Mucosa of descending colon (tissue), 3 donors: ENCODE data around the gene FAM168A. TPM values are rescaled to one million over a fixed set of nuclear protein-coding genes. Genes with fewer than 3 reads are reported as not detected.

Experiments
- ATAC-seq: fragments of 200-7000 bp; cut with Tn5 transposase; one replicate; pipeline ENCODE4 v1.9.1; 2020; ENCODE audit warnings: mild to moderate bottlenecking, moderate library complexity
- DNase-seq, 3 donors: peaks; one replicate each; pipeline ENCODE4 v3.0.0-alpha.2; 2020
- H3K36me3 ChIP-seq: fragments of 200-600 bp; one replicate; pipeline ENCODE4 v1.8.0; 2021; ENCODE audit warnings: low read depth, mild to moderate bottlenecking
- H3K4me1 ChIP-seq: fragments of 200-600 bp; one replicate; pipeline ENCODE4 v1.8.0; 2021; ENCODE audit warnings: low read depth, mild to moderate bottlenecking
- H3K4me3 ChIP-seq: fragments of 200-600 bp; one replicate; pipeline ENCODE4 v1.8.0; 2021; ENCODE audit warnings: mild to moderate bottlenecking
- H3K9me3 ChIP-seq: fragments of 200-600 bp; one replicate; pipeline ENCODE4 v1.8.0; 2021; ENCODE audit warnings: mild to moderate bottlenecking
- intact Hi-C, 2 donors: fragments of 100-400 bp; cut with DNase I in 1 of 2; cut with micrococcal nuclease in 1 of 2; formaldehyde crosslinking; loops; one replicate each; pipeline versions ENCODE4 v1.11.0 to v1.11.1; 2022; cut with DNase I, micrococcal nuclease
- total RNA-seq, 3 donors: library from RNA; stranded (reverse); fragmentation: NEBNext Ultra II Directional in 2 of 3; extraction: Animal tissue kit (Norgen Biotek cat#: 25700) in 2 of 3; gene quantifications; one replicate each; pipeline versions ENCODE4 v1.2.1 to v1.2.4, GENCODE V29; 2021 to 2023
- TF ChIP-seq, protein P1 (sequence below): fragments of 200-600 bp; IDR thresholded peaks from one replicate; pipeline ENCODE4 v1.8.0; 2022; ENCODE audit warnings: antibody characterized with exemption, mild to moderate bottlenecking
- donor health status: DM: no; HTN: no; CAD: no; lungs with moderate emphysema.
- donor health status: DM: no; HTN: no; CAD: no.
- donor health status: DM: no; HTN: yes; CAD: no.

The FAM168A gene
- total RNA-seq, 3 donors from 2014 or later = 16.6 to 46.4 (median 19.9) TPM

DNA sequence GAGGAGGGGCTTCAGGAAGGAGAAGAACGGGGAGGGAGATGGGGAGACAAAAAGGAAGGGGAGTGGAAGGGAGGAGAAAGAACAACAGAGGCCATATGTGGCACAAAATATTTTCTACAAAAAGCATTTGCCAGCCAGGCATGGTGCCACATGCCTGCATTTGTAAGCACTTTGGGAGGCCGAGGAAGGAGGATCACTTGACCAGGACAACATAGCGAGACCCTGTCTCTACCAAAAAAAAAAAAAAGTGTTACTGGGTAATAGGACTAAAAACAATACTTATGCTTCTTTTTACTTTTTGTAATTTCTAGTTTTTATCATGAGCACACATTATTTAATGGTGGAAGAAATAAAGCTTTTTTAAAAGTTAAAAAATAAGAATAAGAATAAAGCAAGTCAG lies 5.3 kb downstream of the FAM168A start:
- TF ChIP-seq, protein P1, sequence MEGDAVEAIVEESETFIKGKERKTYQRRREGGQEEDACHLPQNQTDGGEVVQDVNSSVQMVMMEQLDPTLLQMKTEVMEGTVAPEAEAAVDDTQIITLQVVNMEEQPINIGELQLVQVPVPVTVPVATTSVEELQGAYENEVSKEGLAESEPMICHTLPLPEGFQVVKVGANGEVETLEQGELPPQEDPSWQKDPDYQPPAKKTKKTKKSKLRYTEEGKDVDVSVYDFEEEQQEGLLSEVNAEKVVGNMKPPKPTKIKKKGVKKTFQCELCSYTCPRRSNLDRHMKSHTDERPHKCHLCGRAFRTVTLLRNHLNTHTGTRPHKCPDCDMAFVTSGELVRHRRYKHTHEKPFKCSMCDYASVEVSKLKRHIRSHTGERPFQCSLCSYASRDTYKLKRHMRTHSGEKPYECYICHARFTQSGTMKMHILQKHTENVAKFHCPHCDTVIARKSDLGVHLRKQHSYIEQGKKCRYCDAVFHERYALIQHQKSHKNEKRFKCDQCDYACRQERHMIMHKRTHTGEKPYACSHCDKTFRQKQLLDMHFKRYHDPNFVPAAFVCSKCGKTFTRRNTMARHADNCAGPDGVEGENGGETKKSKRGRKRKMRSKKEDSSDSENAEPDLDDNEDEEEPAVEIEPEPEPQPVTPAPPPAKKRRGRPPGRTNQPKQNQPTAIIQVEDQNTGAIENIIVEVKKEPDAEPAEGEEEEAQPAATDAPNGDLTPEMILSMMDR = no peak
- Histone ChIP-seq H3K4me3 (no peak overlapping the region), H3K9me3 (no peaks in the 10 kb centered on the region), H3K36me3 (no peaks in the 10 kb centered on the region), H3K4me1 (peaks cover 5% of the 10 kb centered on the region)
- intact Hi-C loops = no loop called here
- no peak for DNase-seq
- ATAC-seq = no peak

- TF ChIP-seq, protein P1 = no peak
- DNase-seq = no peak
- Histone ChIP-seq H3K4me1 (no peaks in the 10 kb centered on the region), H3K9me3 (no peaks in the 10 kb centered on the region), H3K4me3 (no peak overlapping the region), H3K36me3 (no peaks in the 10 kb centered on the region)
- no peak for ATAC-seq
- intact Hi-C loops = no loop called here
These were observed 6.2 kb downstream of the FAM168A start for GRCh38 chr11:73591743-73592142.

DNA sequence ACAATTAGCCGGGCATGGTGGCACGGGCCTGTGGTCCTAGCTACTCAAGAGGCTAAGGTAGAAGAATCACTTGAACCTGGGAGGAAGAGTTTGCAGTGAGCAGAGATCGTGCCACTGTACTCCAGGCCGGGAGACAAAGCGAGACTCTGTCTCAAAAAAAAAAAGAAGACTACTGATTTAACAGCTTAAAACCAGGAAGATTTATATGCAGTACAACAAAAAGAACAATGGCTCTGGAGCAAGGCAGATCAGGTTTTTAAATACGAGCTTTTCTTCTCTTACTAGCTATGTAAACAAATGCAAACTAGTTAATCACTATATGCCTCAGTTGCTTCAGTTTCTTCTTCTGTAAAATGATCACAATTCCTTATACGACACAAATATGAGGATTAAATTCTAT lies 6.9 kb downstream of the FAM168A start:
- Histone ChIP-seq H3K4me1 (no peaks in the 10 kb centered on the region), H3K36me3 (no peaks in the 10 kb centered on the region), H3K9me3 (no peaks in the 10 kb centered on the region), H3K4me3 (no peak overlapping the region)
- DNase-seq (no peak), ATAC-seq (no peak)
- intact Hi-C loops = no loop called here
- TF ChIP-seq, protein P1 = no peak

- no peak for DNase-seq
- H3K9me3 ChIP-seq = no peaks in the 10 kb centered on the region
- TF ChIP-seq, protein P1 = no peak
- intact Hi-C loops = no loop called here
- ATAC-seq = no peak
- no peaks in the 10 kb centered on the region for H3K4me1 ChIP-seq
- no peaks in the 10 kb centered on the region for H3K36me3 ChIP-seq
- H3K4me3 ChIP-seq = no peak overlapping the region
These were observed 11.1 kb downstream of the FAM168A start for GRCh38 chr11:73586791-73587190.

DNA sequence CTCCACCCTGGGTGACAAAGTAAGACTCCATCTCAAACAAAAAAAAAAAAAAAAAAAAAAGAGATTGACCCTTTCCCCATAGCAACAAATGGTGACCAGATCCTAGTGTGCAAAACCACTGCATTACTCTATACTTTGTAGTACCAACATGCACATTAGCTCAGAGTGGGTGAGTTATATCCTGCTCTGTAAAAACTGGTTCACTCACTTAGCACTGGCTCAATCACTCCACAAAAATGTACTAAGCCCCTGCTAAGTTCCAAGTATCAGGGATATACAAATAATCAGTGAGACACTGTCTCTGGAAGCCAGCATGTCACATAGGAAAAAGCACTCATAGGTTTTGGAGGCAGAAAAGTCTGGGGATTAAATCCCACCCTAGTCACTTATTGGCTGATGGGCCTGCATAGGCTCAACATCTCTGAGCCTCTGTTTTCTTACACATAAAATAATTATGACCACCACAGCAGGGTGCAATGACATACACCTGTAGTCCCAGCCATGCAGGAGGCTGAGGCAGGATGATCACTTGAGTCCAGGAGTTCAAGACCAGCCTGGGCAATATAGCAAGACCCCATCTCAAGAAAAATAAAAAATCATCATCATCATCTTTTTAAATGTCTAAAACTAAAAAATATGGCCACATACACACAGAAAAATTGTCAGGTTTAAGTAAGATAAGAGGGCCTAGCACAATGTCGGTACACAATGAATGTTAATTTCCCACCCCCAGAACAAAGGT lies 11.9 kb downstream of the FAM168A start:
- no peak overlapping the region for H3K4me3 ChIP-seq
- no peak for ATAC-seq

More for the DNA sequence above, 11.9 kb downstream of the FAM168A start:
- Histone ChIP-seq H3K9me3 (no peaks in the 10 kb centered on the region), H3K36me3 (no peaks in the 10 kb centered on the region), H3K4me1 (no peaks in the 10 kb centered on the region)
- intact Hi-C loops = no loop called here
- TF ChIP-seq, protein P1 = no peak
- no peak for DNase-seq
